ENCODE data around the gene UBTD2. TPM values are rescaled to one million over a fixed set of nuclear protein-coding genes. Genes with fewer than 3 reads are reported as not detected.

The UBTD2 gene
- total RNA-seq, 2 experiments from 2014 or later, result 7.9 to 8.3 TPM

DNA sequence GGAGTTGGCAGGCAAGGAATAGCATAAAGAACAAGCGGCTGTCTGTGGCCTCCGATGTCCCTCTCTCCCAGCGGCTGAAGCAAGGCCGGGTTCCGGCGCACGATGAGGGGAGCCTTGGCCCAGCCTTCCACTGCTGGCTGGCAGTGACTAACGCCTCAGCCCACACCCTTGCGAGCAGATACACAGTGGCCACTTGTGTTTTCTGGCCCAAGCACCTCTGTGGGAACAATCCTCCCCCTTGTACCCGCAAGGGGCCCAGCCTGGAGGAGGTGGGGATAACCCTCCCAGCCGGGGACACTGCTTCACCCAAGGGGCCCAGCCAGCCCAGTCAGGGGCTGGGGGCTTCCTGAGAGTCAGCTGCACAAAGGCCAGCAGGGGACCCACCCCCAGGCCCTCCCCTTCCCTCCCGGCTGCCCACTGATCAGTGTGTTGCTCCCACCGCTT, 118.8 kb downstream of the UBTD2 start:
- intact Hi-C loops (cut with micrococcal nuclease), result no loop called here
- peaks cover 73% of the 10 kb centered on the region for H3K4me1 Mint-ChIP-seq (ENCODE audit: low read depth)
- no peaks in the 10 kb centered on the region for H3K9me3 Mint-ChIP-seq
- no peaks in the 10 kb centered on the region for H3K27me3 Mint-ChIP-seq
- peaks cover 31% of the 10 kb centered on the region for H3K36me3 Mint-ChIP-seq (ENCODE audit: low read depth)
- no peak for DNase-seq
- ChIA-PET POLR2A (interaction anchor here (1.1 to 6.4 kb wide), 3 partner anchors 9 to 53 kb away, joined by 5 to 51 read pairs (median 5); no protein-coding TSS in a partner anchor), CTCF (interaction anchor here (2.5 kb wide), 1 partner anchor 10 kb away, joined by 6 read pairs; no protein-coding TSS in a partner anchor)
- no peak overlapping the region for H3K4me3 Mint-ChIP-seq
- no peak for TF ChIP-seq CTCF (IDR thresholded peaks at IDR 0.05)
- peak overlapping the region; percentile 52 for H3K27ac Mint-ChIP-seq
- ATAC-seq, result peak; percentile 22

- intact Hi-C loops (cut with micrococcal nuclease), result no loop called here
- DNase-seq, result no peak
- H3K27me3 Mint-ChIP-seq, result no peaks in the 10 kb centered on the region
- no peaks in the 10 kb centered on the region for H3K9me3 Mint-ChIP-seq
- ATAC-seq, result no peak
- peaks cover 31% of the 10 kb centered on the region for H3K36me3 Mint-ChIP-seq (ENCODE audit: low read depth)
- ChIA-PET CTCF (interaction anchor here (1.0 to 2.0 kb wide), 4 partner anchors 8 to 25 kb away, joined by 4 to 7 read pairs (median 4); partner anchors contain the start of gene STK10), POLR2A (interaction anchor here (1.3 to 6.4 kb wide), 5 partner anchors 11 to 34 kb away, joined by 3 to 51 read pairs (median 3); no protein-coding TSS in a partner anchor)
- peaks cover 70% of the 10 kb centered on the region for H3K4me1 Mint-ChIP-seq (ENCODE audit: low read depth)
- peak overlapping the region; percentile 49 for H3K27ac Mint-ChIP-seq
- TF ChIP-seq CTCF (IDR thresholded peaks at IDR 0.05), result no peak
- no peak overlapping the region for H3K4me3 Mint-ChIP-seq
Measured at GRCh38 chr5:172163346-172163745, 120.2 kb downstream of the UBTD2 start.

DNA sequence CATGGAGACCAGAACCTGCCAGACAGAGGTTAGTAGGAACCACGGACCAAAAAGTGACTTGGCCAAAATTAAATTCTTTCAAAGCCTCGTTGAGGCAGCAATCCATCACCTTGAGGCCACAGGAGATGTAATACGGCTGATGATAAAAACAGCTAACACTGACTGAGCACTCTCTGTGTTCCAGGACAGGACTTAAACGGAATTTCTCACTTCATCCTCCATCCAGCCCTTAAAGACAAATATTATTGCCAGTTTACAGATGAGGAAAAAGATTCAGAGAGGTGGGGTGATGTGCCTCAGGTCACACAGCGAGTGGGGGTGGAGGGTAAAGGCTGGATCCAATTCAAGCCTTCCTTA, 120.6 kb downstream of the UBTD2 start:
- intact Hi-C loops (cut with micrococcal nuclease), result no loop called here
- Mint-ChIP-seq H3K27ac (peak overlapping the region; percentile 51), H3K9me3 (no peaks in the 10 kb centered on the region), H3K4me1 (ENCODE audit: low read depth) (peaks cover 68% of the 10 kb centered on the region), H3K4me3 (no peak overlapping the region), H3K27me3 (no peaks in the 10 kb centered on the region), H3K36me3 (ENCODE audit: low read depth) (peaks cover 33% of the 10 kb centered on the region)
- ChIA-PET CTCF (interaction anchor here (1.0 to 2.0 kb wide), 4 partner anchors 8 to 25 kb away, joined by 4 to 7 read pairs (median 4); partner anchors contain the start of gene STK10), POLR2A (interaction anchor here (1.3 to 6.4 kb wide), 5 partner anchors 11 to 33 kb away, joined by 3 to 51 read pairs (median 3); no protein-coding TSS in a partner anchor)
- ATAC-seq (no peak), DNase-seq (no peak)
- TF ChIP-seq CTCF (IDR thresholded peaks at IDR 0.05), result no peak

- Mint-ChIP-seq H3K4me1 (ENCODE audit: low read depth) (peaks cover 64% of the 10 kb centered on the region), H3K9me3 (no peaks in the 10 kb centered on the region), H3K27me3 (no peaks in the 10 kb centered on the region), H3K27ac (peak overlapping the region; percentile 51), H3K4me3 (no peak overlapping the region), H3K36me3 (ENCODE audit: low read depth) (peaks cover 35% of the 10 kb centered on the region)
- TF ChIP-seq CTCF (IDR thresholded peaks at IDR 0.05), result no peak
- ATAC-seq (no peak), DNase-seq (no peak)
- POLR2A ChIA-PET, result interaction anchor here (0.7 to 6.4 kb wide), 8 partner anchors 10 to 250 kb away, joined by 3 to 51 read pairs (median 3); no protein-coding TSS in a partner anchor
- intact Hi-C loops (cut with micrococcal nuclease), result no loop called here
- CTCF ChIA-PET, result interaction anchor here (1.0 to 2.0 kb wide), 3 partner anchors 8 to 10 kb away, joined by 4 to 7 read pairs (median 4); no protein-coding TSS in a partner anchor
Measured at GRCh38 chr5:172162323-172162986, 121.1 kb downstream of the UBTD2 start.

- intact Hi-C loops (cut with micrococcal nuclease), result no loop called here
- no peak for DNase-seq
- Mint-ChIP-seq H3K27me3 (no peaks in the 10 kb centered on the region), H3K27ac (peak overlapping the region; percentile 30), H3K4me1 (ENCODE audit: low read depth) (peaks cover 64% of the 10 kb centered on the region), H3K4me3 (no peak overlapping the region), H3K36me3 (ENCODE audit: low read depth) (peaks cover 38% of the 10 kb centered on the region), H3K9me3 (no peaks in the 10 kb centered on the region)
- no peak for ATAC-seq
- no peak for TF ChIP-seq CTCF (IDR thresholded peaks at IDR 0.05)
- POLR2A ChIA-PET, result no interaction called here
- CTCF ChIA-PET, result no interaction called here
Measured at GRCh38 chr5:172160506-172160905, 123.1 kb downstream of the UBTD2 start.
